Kidney epithelial cell (primary cell): Measurements from ENCODE around the gene TTC8. TPM values are rescaled to one million over a fixed set of nuclear protein-coding genes. Genes with fewer than 3 reads are reported as not detected.

Source experiments
- DNase-seq: peaks from one replicate; pipeline ENCODE4 v3.0.0-alpha.2; 2010; ENCODE audit warnings: low read depth
- H3K27me3 ChIP-seq: 2 replicates; pipeline ENCODE4 v1.6.0; 2011; ENCODE audit warnings: low read length; ENCODE audit not compliant: control insufficient read depth, insufficient read depth
- H3K36me3 ChIP-seq: 2 replicates; pipeline ENCODE4 v1.5.1; 2011; ENCODE audit warnings: low read length; ENCODE audit not compliant: control insufficient read depth, insufficient read depth
- H3K4me3 ChIP-seq: 2 replicates; pipeline ENCODE4 v1.5.1; 2011; ENCODE audit warnings: low read depth, mild to moderate bottlenecking, control low read depth, low read length
- CTCF ChIP-seq: IDR thresholded peaks from 2 replicates; pipeline ENCODE4 v1.5.1; 2011; ENCODE audit warnings: mild to moderate bottlenecking, moderate library complexity, low read length, control low read depth, inconsistent platforms; ENCODE audit not compliant: insufficient read depth, poor library complexity, severe bottlenecking
- total RNA-seq: library from RNA; depleted of rRNA; stranded (reverse); fragments of >200 nt; gene quantifications from 2 replicates; pipeline ENCODE4 v1.2.3, GENCODE V29; 2015

Gene TTC8
- total RNA-seq, 1 donor from 2014 or later, result 18.3 TPM

DNA sequence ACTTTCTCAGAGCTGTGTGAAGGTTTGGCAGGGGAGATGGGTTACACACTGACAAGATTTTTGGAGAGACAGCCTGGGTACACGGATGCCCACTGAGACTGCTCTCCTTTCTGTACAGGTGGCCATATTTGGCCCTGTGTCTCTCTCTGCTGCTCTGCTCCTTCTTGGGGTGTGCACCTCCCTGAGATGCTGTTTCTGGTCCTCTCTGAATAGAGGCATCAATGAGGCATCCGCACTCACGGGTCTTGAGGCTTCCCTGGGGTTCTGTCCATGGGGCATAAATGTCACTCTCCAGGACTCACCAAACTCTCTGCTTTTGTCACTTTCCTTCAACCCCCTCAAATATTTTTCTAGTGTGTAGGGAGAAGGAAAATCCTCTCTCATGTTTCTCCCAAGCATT is 77.5 kb downstream of the TTC8 start:
- no peak for DNase-seq
- Histone ChIP-seq H3K27me3 (no peaks in the 10 kb centered on the region), H3K36me3 (no peaks in the 10 kb centered on the region), H3K4me3 (no peak overlapping the region)
- TF ChIP-seq CTCF, result no peak

DNA sequence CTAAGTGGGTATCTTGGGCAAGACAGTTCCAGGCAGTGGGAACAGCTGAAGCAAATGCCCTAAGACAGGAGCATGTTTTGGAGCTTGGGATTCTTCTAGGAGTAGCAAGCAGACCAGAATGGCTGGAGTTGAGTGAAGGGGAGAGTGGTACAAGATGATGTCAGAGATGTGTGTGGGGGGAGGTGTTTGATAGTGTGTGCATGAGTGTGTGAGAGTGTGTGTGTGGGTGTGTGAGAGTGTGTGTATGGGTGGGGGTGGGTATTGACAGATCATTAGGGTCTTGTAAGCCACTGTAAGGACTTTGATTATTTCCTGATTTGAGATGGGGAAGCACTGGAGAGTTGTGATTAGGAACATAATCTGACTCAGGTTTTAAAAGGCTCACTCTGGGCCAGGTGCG is 78.4 kb downstream of the TTC8 start:
- no peak for TF ChIP-seq CTCF
- no peak overlapping the region for H3K4me3 ChIP-seq
- H3K36me3 ChIP-seq, result no peaks in the 10 kb centered on the region
- no peaks in the 10 kb centered on the region for H3K27me3 ChIP-seq
- DNase-seq, result no peak

DNA sequence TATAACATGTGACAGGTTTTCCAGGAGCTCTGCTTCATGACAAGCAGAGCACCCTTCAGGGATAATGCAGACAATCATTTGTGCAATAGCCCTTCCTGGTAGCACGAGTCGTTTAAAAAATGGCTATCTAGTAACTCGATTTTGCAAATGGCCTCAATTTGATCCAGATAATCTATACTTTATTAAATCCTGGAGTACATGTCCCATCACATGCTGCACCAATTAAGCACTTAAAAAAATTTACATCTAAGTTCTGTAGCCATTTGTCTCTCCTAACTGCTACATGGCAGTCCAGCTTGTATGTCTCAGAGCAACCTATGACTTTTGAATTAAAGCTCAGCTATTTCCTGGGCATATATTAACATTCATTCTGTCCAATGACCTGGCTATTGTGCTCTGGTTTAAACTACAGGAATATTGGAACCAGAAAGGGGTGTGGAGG is 79.8 kb downstream of the TTC8 start:
- Histone ChIP-seq H3K4me3 (no peak overlapping the region), H3K36me3 (no peaks in the 10 kb centered on the region), H3K27me3 (no peaks in the 10 kb centered on the region)
- no peak for DNase-seq
- no peak for TF ChIP-seq CTCF

- Histone ChIP-seq H3K27me3 (no peaks in the 10 kb centered on the region), H3K36me3 (no peaks in the 10 kb centered on the region), H3K4me3 (no peak overlapping the region)
- DNase-seq, result peak; percentile 9
- no peak for TF ChIP-seq CTCF
These were observed 80.4 kb downstream of the TTC8 start for GRCh38 chr14:88904864-88905263.

DNA sequence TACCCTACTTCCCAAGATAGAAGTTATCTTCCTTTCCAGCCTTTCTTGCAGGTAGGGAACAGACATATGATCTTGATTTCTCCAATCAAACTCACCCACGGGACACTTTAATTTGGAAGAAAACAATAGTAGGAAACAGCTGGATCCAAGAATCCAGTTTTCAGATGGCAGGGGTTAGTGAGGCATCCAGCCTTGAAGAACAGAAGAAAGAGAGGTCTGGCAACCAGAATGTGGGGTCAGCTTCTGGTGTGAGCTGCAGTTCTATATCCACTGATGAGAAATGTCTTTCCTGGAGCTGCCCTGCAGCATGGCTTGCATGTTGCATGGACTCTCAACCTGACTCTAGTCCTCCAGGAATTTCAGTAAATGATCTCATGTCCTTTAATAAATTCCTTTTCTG is 83.8 kb downstream of the TTC8 start:
- H3K36me3 ChIP-seq, result no peaks in the 10 kb centered on the region
- no peaks in the 10 kb centered on the region for H3K27me3 ChIP-seq
- DNase-seq, result no peak
- no peak overlapping the region for H3K4me3 ChIP-seq
- TF ChIP-seq CTCF, result no peak

- no peak overlapping the region for H3K4me3 ChIP-seq
- no peak for DNase-seq
- no peak for TF ChIP-seq CTCF
- no peaks in the 10 kb centered on the region for H3K27me3 ChIP-seq
- no peaks in the 10 kb centered on the region for H3K36me3 ChIP-seq
These were observed 85.9 kb downstream of the TTC8 start for GRCh38 chr14:88910386-88910785.
